HEK293 (cell line): Measurements from ENCODE around the gene STIP1.

Experiments used
- CTCF ChIA-PET: fragments of 350-600 bp; formaldehyde crosslinking; extraction: SDS; loops from one replicate; lab custom pipeline; 2021; ENCODE audit warnings: antibody characterized with exemption; lab: Yijun Ruan, JAX
- POLR2A ChIA-PET: fragments of 300-600 bp; formaldehyde crosslinking; extraction: SDS; loops from one replicate; lab custom pipeline; 2020; ENCODE audit warnings: antibody characterized with exemption, inconsistent platforms; lab: Yijun Ruan, JAX
- H3K27ac ChIP-seq: fragments of 200-500 bp; sonication (Bioruptor generic); 2 replicates; pipeline ENCODE4 v1.5.1; 2014; ENCODE audit warnings: low read depth, low read length, control low read depth, inconsistent platforms; ENCODE audit errors: extremely low read depth
- H3K36me3 ChIP-seq, 2 experiments: fragments of 200-500 bp in 1 of 2; sonication (Bioruptor generic) in 1 of 2; 1 replicate in 1 of 2; 2 replicates in 1 of 2; pipeline ENCODE4 v1.5.1; 2014 to 2017; ENCODE audit warnings: inconsistent platforms in 2 of 2, low read length in 2 of 2; ENCODE audit not compliant: control insufficient read depth in 2 of 2, insufficient read depth in 1 of 2
- H3K4me1 ChIP-seq: fragments of 200-500 bp; sonication (Bioruptor generic); 2 replicates; pipeline ENCODE4 v1.5.1; 2014; ENCODE audit warnings: mild to moderate bottlenecking, low read length, inconsistent platforms; ENCODE audit not compliant: control insufficient read depth, insufficient read depth
- H3K4me3 ChIP-seq: 2 replicates; pipeline ENCODE4 v1.5.1; 2011; ENCODE audit warnings: low read depth, mild to moderate bottlenecking, control low read depth, low read length, moderate library complexity
- H3K9me3 ChIP-seq: fragments of 200-500 bp; sonication (Bioruptor generic); 2 replicates; pipeline ENCODE4 v1.5.1; 2014; ENCODE audit warnings: low read depth, low read length, inconsistent platforms; ENCODE audit not compliant: control insufficient read depth, insufficient read depth
- BCL11A ChIP-seq: fragments of 450-650 bp; formaldehyde crosslinking; IDR thresholded peaks from 2 replicates; pipeline ENCODE4 v1.5.1; 2016; ENCODE audit warnings: low read depth, missing biosample characterization, missing genetic modification characterization
- GFI1B ChIP-seq: fragments of 450-650 bp; formaldehyde crosslinking; IDR thresholded peaks from 2 replicates; pipeline ENCODE4 v1.5.1; 2016; ENCODE audit warnings: missing biosample characterization, missing genetic modification characterization
- HOXC10 ChIP-seq: sonication (generic); formaldehyde crosslinking; IDR thresholded peaks from 2 replicates; pipeline ENCODE4 v1.8.1; 2023; ENCODE audit warnings: mild to moderate bottlenecking, missing genetic modification reagents
- KLF8 ChIP-seq: fragments of 450-650 bp; formaldehyde crosslinking; IDR thresholded peaks from 2 replicates; pipeline ENCODE4 v1.5.1; 2016; ENCODE audit warnings: missing biosample characterization, missing genetic modification characterization
- SCRT2 ChIP-seq: fragments of 450-650 bp; formaldehyde crosslinking; IDR thresholded peaks from 2 replicates; pipeline ENCODE4 v1.5.1; 2016; ENCODE audit warnings: missing biosample characterization, missing genetic modification characterization
- SETDB1 ChIP-seq: IDR thresholded peaks from one replicate; pipeline ENCODE4 v1.6.1; 2017; ENCODE audit warnings: mild to moderate bottlenecking, low read length, moderate library complexity, mixed read lengths; ENCODE audit not compliant: insufficient read length
- TRIM28 ChIP-seq: IDR thresholded peaks from 2 replicates; pipeline ENCODE4 v1.6.1; 2011; ENCODE audit warnings: low read length, control low read depth, borderline replicate concordance
- ZEB2 ChIP-seq: fragments of 450-650 bp; formaldehyde crosslinking; IDR thresholded peaks from 2 replicates; pipeline ENCODE4 v1.5.1; 2016; ENCODE audit warnings: missing biosample characterization, missing genetic modification characterization
- ZNF155 ChIP-seq: fragments of 450-650 bp; formaldehyde crosslinking; IDR thresholded peaks from 2 replicates; pipeline ENCODE4 v1.5.1; 2016; ENCODE audit warnings: missing biosample characterization, missing genetic modification characterization
- ZNF16 ChIP-seq: fragments of 450-650 bp; formaldehyde crosslinking; IDR thresholded peaks from 2 replicates; pipeline ENCODE4 v1.5.1; 2016; ENCODE audit warnings: low read depth, missing biosample characterization, missing genetic modification characterization
- ZNF19 ChIP-seq: fragments of 450-650 bp; formaldehyde crosslinking; IDR thresholded peaks from 2 replicates; pipeline ENCODE4; 2016; ENCODE audit warnings: missing biosample characterization, missing genetic modification characterization, low read depth
- ZNF341 ChIP-seq: fragments of 450-650 bp; formaldehyde crosslinking; IDR thresholded peaks from 2 replicates; pipeline ENCODE4; 2016; ENCODE audit warnings: low read depth, missing biosample characterization, missing genetic modification characterization
- TF ChIP-seq, protein P1 (sequence below): fragments of 450-650 bp; formaldehyde crosslinking; IDR thresholded peaks from 2 replicates; pipeline ENCODE4 v1.5.1; 2017; ENCODE audit warnings: missing biosample characterization, mild to moderate bottlenecking, missing genetic modification characterization, moderate library complexity
- TF ChIP-seq, protein P2 (sequence below): fragments of 450-650 bp; formaldehyde crosslinking; IDR thresholded peaks from 2 replicates; pipeline ENCODE4 v1.5.1; 2016; ENCODE audit warnings: missing biosample characterization, missing genetic modification characterization
- TF ChIP-seq, protein P3 (sequence below): fragments of 450-650 bp; formaldehyde crosslinking; IDR thresholded peaks from 2 replicates; pipeline ENCODE4 v1.5.1; 2016; ENCODE audit warnings: missing biosample characterization, missing genetic modification characterization
- TF ChIP-seq, protein P4 (sequence below): fragments of 450-650 bp; formaldehyde crosslinking; IDR thresholded peaks from 2 replicates; pipeline ENCODE4 v1.5.1; 2016; ENCODE audit warnings: missing biosample characterization, missing genetic modification characterization
- TF ChIP-seq, protein P5 (sequence below): fragments of 450-650 bp; formaldehyde crosslinking; IDR thresholded peaks from 2 replicates; pipeline ENCODE4 v1.5.1; 2016; ENCODE audit warnings: missing biosample characterization, missing genetic modification characterization
- TF ChIP-seq, protein P6 (sequence below): fragments of 450-650 bp; formaldehyde crosslinking; conservative IDR thresholded peaks from 2 replicates; pipeline ENCODE4 v1.5.1; 2016; ENCODE audit warnings: low read depth, missing biosample characterization, missing genetic modification characterization

Gene STIP1

DNA sequence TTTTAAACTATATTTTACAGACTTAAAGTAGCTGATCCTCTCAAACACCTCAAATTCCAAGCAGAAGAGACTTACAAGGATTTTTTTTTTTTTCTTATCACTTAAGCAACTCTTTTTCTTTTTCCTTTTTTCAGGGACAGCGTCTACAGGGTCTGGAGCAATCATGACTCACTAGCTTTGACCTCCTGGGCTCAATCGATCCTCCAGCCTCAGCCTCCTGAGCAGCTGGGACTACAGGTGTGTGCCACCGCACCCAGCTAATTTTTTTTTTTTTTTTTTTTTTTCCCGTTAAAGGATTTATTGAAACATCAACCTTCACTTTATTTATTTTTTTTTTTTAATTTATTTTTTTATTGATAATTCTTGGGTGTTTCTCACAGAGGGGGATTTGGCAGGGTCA is 15.6 kb upstream of the STIP1 start:
- ChIA-PET POLR2A (interaction anchor here (0.5 to 1.6 kb wide), 5 partner anchors 11 to 177 kb away, joined by 3 to 4 read pairs (median 4); partner anchors contain the start of gene STIP1), CTCF (interaction anchor here (1.2 to 1.3 kb wide), 2 partner anchors 23 to 25 kb away, joined by 3 to 6 read pairs; no protein-coding TSS in a partner anchor)
- Histone ChIP-seq H3K36me3 (no peaks in the 10 kb centered on the region), H3K9me3 (no peaks in the 10 kb centered on the region), H3K27ac (no peak overlapping the region), H3K4me1 (no peaks in the 10 kb centered on the region), H3K4me3 (no peak overlapping the region)
- TF ChIP-seq ZNF19 (tag by site-specific recombination) (no peak), ZEB2 (no peak), ZNF16 (no peak)
- TF ChIP-seq, protein P1, sequence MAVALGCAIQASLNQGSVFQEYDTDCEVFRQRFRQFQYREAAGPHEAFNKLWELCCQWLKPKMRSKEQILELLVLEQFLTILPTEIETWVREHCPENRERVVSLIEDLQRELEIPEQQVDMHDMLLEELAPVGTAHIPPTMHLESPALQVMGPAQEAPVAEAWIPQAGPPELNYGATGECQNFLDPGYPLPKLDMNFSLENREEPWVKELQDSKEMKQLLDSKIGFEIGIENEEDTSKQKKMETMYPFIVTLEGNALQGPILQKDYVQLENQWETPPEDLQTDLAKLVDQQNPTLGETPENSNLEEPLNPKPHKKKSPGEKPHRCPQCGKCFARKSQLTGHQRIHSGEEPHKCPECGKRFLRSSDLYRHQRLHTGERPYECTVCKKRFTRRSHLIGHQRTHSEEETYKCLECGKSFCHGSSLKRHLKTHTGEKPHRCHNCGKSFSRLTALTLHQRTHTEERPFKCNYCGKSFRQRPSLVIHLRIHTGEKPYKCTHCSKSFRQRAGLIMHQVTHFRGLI (tag by site-specific recombination) = no peak
- TF ChIP-seq, protein P2, sequence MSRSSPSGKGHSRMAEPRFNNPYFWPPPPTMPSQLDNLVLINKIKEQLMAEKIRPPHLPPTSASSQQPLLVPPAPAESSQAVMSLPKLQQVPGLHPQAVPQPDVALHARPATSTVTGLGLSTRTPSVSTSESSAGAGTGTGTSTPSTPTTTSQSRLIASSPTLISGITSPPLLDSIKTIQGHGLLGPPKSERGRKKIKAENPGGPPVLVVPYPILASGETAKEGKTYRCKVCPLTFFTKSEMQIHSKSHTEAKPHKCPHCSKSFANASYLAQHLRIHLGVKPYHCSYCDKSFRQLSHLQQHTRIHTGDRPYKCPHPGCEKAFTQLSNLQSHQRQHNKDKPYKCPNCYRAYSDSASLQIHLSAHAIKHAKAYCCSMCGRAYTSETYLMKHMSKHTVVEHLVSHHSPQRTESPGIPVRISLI (tag by site-specific recombination) = peak; percentile 53; the same call in 1 of the 2 replicates

DNA sequence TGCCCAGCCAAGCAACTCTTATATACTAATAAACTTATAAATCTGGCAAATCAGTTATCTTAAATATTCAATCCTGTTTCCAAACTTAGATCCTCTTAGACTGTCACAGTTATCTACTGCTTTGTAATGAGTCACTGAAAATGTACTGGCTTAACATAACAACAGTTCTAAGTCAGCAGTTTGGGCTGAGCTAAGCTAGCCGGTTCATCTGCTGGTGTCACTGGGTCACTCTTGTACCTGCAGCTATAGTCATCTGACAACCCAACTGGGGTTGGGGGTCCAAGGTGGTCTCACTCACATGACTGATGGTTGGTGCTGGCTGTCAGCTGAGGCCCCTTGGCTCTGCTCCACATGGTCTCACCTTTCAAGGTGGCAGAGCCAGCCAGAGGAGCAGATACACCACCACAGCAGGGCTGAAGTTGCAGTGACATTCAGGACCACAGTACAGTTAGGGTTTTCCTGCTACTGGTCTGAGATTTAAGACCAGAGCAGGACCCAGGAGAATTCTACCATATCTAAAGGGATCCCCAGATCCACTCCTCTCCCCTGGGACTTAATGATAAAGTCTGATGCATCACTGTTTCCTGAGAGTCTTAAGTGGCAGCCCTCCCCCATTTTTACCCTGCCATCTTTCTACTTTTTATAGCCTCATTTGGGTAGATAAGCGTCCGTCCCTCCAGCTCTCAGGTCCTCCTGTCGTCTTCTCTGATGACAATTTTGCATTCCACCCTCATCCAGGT is 12.2 kb upstream of the STIP1 start:
- Histone ChIP-seq H3K9me3 (no peaks in the 10 kb centered on the region), H3K4me3 (no peak overlapping the region), H3K4me1 (no peaks in the 10 kb centered on the region), H3K36me3 (peaks cover 0 to 5% of the 10 kb centered on the region in 2 experiments; a peak in 1 of 3 replicates), H3K27ac (no peak overlapping the region)
- CTCF ChIA-PET = no interaction called here
- POLR2A ChIA-PET = interaction anchor here (3.0 kb wide), 1 partner anchor 12 kb away, joined by 15 read pairs; the partner anchor contains the start of gene STIP1
- TF ChIP-seq HOXC10 (CRISPR knock-in tag) = no peak
- TF ChIP-seq, protein P3, sequence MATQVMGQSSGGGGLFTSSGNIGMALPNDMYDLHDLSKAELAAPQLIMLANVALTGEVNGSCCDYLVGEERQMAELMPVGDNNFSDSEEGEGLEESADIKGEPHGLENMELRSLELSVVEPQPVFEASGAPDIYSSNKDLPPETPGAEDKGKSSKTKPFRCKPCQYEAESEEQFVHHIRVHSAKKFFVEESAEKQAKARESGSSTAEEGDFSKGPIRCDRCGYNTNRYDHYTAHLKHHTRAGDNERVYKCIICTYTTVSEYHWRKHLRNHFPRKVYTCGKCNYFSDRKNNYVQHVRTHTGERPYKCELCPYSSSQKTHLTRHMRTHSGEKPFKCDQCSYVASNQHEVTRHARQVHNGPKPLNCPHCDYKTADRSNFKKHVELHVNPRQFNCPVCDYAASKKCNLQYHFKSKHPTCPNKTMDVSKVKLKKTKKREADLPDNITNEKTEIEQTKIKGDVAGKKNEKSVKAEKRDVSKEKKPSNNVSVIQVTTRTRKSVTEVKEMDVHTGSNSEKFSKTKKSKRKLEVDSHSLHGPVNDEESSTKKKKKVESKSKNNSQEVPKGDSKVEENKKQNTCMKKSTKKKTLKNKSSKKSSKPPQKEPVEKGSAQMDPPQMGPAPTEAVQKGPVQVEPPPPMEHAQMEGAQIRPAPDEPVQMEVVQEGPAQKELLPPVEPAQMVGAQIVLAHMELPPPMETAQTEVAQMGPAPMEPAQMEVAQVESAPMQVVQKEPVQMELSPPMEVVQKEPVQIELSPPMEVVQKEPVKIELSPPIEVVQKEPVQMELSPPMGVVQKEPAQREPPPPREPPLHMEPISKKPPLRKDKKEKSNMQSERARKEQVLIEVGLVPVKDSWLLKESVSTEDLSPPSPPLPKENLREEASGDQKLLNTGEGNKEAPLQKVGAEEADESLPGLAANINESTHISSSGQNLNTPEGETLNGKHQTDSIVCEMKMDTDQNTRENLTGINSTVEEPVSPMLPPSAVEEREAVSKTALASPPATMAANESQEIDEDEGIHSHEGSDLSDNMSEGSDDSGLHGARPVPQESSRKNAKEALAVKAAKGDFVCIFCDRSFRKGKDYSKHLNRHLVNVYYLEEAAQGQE (tag by site-specific recombination) = no peak
- TF ChIP-seq, protein P4, sequence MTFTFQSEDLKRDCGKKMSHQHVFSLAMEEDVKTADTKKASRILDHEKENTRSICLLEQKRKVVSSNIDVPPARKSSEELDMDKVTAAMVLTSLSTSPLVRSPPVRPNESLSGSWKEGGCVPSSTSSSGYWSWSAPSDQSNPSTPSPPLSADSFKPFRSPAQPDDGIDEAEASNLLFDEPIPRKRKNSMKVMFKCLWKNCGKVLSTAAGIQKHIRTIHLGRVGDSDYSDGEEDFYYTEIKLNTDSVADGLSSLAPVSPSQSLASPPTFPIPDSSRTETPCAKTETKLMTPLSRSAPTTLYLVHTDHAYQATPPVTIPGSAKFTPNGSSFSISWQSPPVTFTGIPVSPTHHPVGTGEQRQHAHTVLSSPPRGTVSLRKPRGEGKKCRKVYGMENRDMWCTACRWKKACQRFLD (tag by site-specific recombination) = no peak
- TF ChIP-seq ZNF341 (tag by site-specific recombination) = no peak
- TF ChIP-seq, protein P5, sequence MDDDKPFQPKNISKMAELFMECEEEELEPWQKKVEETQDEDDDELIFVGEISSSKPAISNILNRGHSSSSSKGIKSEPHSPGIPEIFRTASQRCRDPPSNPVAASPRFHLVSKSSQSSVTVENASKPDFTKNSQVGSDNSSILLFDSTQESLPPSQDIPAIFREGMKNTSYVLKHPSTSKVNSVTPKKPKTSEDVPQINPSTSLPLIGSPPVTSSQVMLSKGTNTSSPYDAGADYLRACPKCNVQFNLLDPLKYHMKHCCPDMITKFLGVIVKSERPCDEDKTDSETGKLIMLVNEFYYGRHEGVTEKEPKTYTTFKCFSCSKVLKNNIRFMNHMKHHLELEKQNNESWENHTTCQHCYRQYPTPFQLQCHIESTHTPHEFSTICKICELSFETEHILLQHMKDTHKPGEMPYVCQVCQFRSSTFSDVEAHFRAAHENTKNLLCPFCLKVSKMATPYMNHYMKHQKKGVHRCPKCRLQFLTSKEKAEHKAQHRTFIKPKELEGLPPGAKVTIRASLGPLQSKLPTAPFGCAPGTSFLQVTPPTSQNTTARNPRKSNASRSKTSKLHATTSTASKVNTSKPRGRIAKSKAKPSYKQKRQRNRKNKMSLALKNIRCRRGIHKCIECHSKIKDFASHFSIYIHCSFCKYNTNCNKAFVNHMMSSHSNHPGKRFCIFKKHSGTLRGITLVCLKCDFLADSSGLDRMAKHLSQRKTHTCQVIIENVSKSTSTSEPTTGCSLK (tag by site-specific recombination) = no peak
- peak; percentile 59 for TF ChIP-seq SETDB1
- peak; percentile 93; the same call in 1 of the 2 replicates for TF ChIP-seq TRIM28
- TF ChIP-seq, protein P6, sequence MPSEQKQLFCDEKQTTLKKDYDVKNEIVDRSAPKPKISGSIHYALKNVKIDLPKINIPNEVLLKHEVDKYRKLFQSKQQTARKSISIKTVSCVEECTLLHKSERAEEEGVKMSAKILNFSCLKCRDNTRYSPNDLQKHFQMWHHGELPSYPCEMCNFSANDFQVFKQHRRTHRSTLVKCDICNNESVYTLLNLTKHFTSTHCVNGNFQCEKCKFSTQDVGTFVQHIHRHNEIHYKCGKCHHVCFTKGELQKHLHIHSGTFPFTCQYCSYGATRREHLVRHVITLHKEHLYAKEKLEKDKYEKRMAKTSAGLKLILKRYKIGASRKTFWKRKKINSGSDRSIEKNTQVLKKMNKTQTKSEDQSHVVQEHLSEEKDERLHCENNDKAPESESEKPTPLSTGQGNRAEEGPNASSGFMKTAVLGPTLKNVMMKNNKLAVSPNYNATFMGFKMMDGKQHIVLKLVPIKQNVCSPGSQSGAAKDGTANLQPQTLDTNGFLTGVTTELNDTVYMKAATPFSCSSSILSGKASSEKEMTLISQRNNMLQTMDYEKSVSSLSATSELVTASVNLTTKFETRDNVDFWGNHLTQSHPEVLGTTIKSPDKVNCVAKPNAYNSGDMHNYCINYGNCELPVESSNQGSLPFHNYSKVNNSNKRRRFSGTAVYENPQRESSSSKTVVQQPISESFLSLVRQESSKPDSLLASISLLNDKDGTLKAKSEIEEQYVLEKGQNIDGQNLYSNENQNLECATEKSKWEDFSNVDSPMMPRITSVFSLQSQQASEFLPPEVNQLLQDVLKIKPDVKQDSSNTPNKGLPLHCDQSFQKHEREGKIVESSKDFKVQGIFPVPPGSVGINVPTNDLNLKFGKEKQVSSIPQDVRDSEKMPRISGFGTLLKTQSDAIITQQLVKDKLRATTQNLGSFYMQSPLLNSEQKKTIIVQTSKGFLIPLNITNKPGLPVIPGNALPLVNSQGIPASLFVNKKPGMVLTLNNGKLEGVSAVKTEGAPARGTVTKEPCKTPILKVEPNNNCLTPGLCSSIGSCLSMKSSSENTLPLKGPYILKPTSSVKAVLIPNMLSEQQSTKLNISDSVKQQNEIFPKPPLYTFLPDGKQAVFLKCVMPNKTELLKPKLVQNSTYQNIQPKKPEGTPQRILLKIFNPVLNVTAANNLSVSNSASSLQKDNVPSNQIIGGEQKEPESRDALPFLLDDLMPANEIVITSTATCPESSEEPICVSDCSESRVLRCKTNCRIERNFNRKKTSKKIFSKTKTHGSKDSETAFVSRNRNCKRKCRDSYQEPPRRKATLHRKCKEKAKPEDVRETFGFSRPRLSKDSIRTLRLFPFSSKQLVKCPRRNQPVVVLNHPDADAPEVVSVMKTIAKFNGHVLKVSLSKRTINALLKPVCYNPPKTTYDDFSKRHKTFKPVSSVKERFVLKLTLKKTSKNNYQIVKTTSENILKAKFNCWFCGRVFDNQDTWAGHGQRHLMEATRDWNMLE (tag by site-specific recombination) = no peak
- no peak for TF ChIP-seq GFI1B (tag by site-specific recombination)
- TF ChIP-seq BCL11A (tag by site-specific recombination) = no peak
- no peak for TF ChIP-seq ZNF155 (tag by site-specific recombination)
- no peak for TF ChIP-seq SCRT2
- TF ChIP-seq KLF8 = 0 out of 2 replicates have a peak, but pooled peaks have one; percentile 17
